ENCODE measurements around the gene PELI2. TPM values are rescaled to one million over a fixed set of nuclear protein-coding genes. Genes with fewer than 3 reads are reported as not detected.

The PELI2 gene
- total RNA-seq, 1 donor from 2014 or later: 40.6 TPM

DNA sequence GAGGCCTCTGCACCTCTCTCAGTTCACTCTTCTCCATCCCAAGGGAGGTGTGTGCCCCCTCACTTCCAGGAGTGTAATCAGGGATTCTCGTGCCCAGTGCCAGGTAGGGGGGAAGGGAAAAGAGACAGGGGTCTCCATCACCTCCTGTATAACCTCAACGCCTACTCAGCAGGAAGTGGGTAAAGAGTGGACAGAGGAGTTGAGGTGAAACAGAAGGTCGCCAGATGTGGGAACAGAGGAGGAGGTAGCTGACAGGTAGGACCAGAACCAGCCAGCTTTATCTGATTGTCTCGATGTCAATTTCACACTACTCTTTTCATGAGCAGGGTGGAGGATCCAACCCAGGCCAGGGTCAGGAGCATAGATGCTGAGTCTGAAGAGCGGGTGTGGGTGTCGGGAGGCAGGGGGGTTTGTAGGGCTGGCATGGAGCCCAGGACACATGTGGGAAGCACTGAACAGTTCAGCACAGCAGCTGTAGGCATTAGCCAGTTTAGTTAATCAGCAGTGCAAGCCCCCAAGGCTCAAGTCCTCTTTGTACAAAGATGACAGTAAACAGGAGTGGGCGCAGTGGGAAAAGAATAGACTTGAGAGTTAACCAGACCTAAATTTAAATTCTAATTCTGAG is 213.5 kb downstream of the PELI2 start:
- H3K4me3 Mint-ChIP-seq (ENCODE audit: unreplicated experiment): no peak overlapping the region
- peaks cover 17% of the 10 kb centered on the region for H3K4me1 Mint-ChIP-seq (ENCODE audit: unreplicated experiment)
- H3K27ac Mint-ChIP-seq (ENCODE audit: unreplicated experiment): no peak overlapping the region
- H3K27me3 Mint-ChIP-seq (ENCODE audit: unreplicated experiment): peaks cover 4% of the 10 kb centered on the region
- TF ChIP-seq, protein P1, sequence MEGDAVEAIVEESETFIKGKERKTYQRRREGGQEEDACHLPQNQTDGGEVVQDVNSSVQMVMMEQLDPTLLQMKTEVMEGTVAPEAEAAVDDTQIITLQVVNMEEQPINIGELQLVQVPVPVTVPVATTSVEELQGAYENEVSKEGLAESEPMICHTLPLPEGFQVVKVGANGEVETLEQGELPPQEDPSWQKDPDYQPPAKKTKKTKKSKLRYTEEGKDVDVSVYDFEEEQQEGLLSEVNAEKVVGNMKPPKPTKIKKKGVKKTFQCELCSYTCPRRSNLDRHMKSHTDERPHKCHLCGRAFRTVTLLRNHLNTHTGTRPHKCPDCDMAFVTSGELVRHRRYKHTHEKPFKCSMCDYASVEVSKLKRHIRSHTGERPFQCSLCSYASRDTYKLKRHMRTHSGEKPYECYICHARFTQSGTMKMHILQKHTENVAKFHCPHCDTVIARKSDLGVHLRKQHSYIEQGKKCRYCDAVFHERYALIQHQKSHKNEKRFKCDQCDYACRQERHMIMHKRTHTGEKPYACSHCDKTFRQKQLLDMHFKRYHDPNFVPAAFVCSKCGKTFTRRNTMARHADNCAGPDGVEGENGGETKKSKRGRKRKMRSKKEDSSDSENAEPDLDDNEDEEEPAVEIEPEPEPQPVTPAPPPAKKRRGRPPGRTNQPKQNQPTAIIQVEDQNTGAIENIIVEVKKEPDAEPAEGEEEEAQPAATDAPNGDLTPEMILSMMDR (IDR thresholded peaks at IDR 0.05; ENCODE audit: unreplicated experiment): no peak
- peaks cover 3% of the 10 kb centered on the region for H3K36me3 Mint-ChIP-seq (ENCODE audit: low read depth, unreplicated experiment)
- no peak for DNase-seq (ENCODE audit: low spot score)
- no peaks in the 10 kb centered on the region for H3K9me3 Mint-ChIP-seq (ENCODE audit: unreplicated experiment)

DNA sequence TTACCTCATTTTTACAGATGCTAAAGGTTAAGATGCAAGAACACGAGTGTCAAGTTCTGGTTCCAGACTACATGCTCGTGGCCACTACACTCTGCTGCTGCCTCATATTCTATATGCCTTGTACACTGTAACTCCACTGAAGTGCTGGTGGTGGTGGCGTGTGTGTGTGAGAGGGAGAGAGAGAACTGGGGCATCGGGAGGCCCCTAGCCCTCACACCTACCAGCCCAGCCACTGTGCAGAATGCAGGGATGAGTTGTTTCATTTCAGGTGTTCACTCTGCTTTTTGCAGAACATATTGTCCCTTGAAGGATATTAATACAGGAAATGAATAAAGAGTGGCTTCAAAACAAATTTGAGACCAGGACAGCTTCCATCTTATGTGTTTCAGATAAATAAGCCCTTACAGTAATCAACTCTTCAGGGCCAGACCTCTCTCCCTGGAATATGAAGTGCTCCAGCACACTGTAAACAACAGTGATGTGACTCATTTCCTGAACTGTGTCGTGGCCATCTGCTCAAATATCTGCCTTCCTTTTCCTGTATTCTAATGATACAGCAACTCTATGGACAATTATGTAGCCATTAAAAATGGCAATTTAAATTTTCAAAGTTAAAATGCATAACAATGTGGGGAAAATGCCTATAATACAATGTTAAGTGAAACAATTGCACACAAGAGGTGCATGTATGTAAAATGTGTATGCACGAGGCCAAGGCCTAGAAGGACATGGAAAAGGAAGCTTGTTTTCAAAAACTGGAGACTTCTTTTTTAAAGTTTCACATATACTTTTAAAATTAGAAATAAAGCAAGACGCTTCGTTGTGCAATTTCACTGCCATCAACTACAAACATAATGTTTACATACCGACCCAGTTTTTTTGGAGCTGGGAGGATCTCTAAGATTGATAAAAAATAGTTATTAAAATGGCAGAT is 215.4 kb downstream of the PELI2 start:
- Mint-ChIP-seq H3K27ac (ENCODE audit: unreplicated experiment) (peak overlapping the region; percentile 92), H3K4me1 (ENCODE audit: unreplicated experiment) (peaks cover 20% of the 10 kb centered on the region), H3K36me3 (ENCODE audit: low read depth, unreplicated experiment) (no peaks in the 10 kb centered on the region), H3K4me3 (ENCODE audit: unreplicated experiment) (no peak overlapping the region), H3K27me3 (ENCODE audit: unreplicated experiment) (peaks cover 4% of the 10 kb centered on the region), H3K9me3 (ENCODE audit: unreplicated experiment) (no peaks in the 10 kb centered on the region)
- TF ChIP-seq, protein P1 (IDR thresholded peaks at IDR 0.05; ENCODE audit: unreplicated experiment): no peak
- DNase-seq (ENCODE audit: low spot score): no peak

DNA sequence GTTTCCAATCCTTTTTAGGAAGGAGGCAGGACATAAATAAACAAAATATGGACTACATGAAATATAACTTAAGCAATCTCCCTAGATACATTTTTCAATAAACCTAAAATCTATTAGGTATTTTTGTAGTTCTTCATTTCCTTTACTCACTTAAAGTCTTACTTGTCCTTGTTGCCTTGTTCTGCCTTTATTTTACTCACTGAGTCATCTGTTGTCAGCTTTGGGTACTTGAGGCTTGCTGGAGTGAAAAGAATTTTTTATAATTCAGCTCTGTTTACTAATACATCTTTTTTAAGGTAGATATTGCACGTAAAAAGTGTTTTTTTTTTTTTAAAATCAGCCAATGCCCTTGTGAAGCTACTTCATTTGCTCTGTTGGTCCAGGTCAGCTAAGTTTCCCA is 216.2 kb downstream of the PELI2 start:
- Mint-ChIP-seq H3K9me3 (ENCODE audit: unreplicated experiment) (no peaks in the 10 kb centered on the region), H3K27ac (ENCODE audit: unreplicated experiment) (peak overlapping the region; percentile 67), H3K4me1 (ENCODE audit: unreplicated experiment) (peaks cover 29% of the 10 kb centered on the region), H3K4me3 (ENCODE audit: unreplicated experiment) (no peak overlapping the region), H3K36me3 (ENCODE audit: low read depth, unreplicated experiment) (no peaks in the 10 kb centered on the region), H3K27me3 (ENCODE audit: unreplicated experiment) (peaks cover 6% of the 10 kb centered on the region)
- TF ChIP-seq, protein P1 (IDR thresholded peaks at IDR 0.05; ENCODE audit: unreplicated experiment): no peak
- no peak for DNase-seq (ENCODE audit: low spot score)

DNA sequence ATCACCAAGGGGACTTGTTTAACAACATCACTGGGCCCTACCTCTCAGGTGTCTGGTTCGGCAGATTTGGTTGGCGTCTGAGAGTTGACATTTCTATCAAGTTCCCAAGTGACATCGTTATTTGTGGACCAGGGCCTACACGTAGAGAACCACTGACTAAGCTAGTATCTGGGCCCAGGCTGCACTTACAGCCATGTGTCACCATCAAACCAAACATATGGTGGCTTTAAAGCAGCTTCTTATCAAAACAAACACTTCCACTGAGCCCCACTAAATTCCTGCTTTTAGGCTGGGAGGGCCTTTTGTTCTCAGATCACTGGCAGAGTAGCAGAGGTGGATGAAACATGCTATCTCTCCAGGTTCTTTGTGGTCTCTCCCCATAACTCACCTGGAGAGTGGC is 220.5 kb downstream of the PELI2 start:
- no peak for DNase-seq (ENCODE audit: low spot score)
- Mint-ChIP-seq H3K36me3 (ENCODE audit: low read depth, unreplicated experiment) (no peaks in the 10 kb centered on the region), H3K9me3 (ENCODE audit: unreplicated experiment) (no peaks in the 10 kb centered on the region), H3K27me3 (ENCODE audit: unreplicated experiment) (peaks cover 3% of the 10 kb centered on the region), H3K4me3 (ENCODE audit: unreplicated experiment) (no peak overlapping the region), H3K27ac (ENCODE audit: unreplicated experiment) (no peak overlapping the region), H3K4me1 (ENCODE audit: unreplicated experiment) (peaks cover 29% of the 10 kb centered on the region)
- TF ChIP-seq, protein P1 (IDR thresholded peaks at IDR 0.05; ENCODE audit: unreplicated experiment): no peak

All from endothelial cell (in vitro differentiated cells).